Esophagus muscularis mucosa (tissue), 4 donors: ENCODE results near the gene KANK2. TPM values are rescaled to one million over a fixed set of nuclear protein-coding genes. Genes with fewer than 3 reads are reported as not detected.

Experiments used
- DNase-seq: peaks from one replicate; pipeline ENCODE4 v3.0.0-alpha.2; 2017; ENCODE audit errors: extremely low spot score
- H3K27ac ChIP-seq, 4 donors: fragments of 200-600 bp; sonication (generic); replicated peaks in 1 of 4; 1 replicate in 3 of 4; 2 replicates in 1 of 4; pipeline ENCODE4 v1.5.1; 2016 to 2019; ENCODE audit warnings: mild to moderate bottlenecking in 1 of 4
- H3K27me3 ChIP-seq, 4 donors: fragments of 200-600 bp; sonication (generic); one replicate each; pipeline versions ENCODE4 v1.5.1 to v1.6.0; 2016 to 2019
- H3K36me3 ChIP-seq, 4 donors: fragments of 200-600 bp; sonication (generic); one replicate each; pipeline ENCODE4 v1.5.1; 2016 to 2019
- H3K4me1 ChIP-seq, 4 donors: fragments of 200-600 bp; sonication (generic); one replicate each; pipeline ENCODE4 v1.5.1; 2016 to 2019
- H3K4me3 ChIP-seq, 4 donors: fragments of 200-600 bp; sonication (generic); 1 replicate in 2 of 4; 2 replicates in 2 of 4; pipeline ENCODE4 v1.5.1; 2016 to 2019; ENCODE audit warnings: mild to moderate bottlenecking in 4 of 4, moderate library complexity in 1 of 4
- H3K9me3 ChIP-seq, 4 donors: fragments of 200-600 bp; sonication (generic); 1 replicate in 3 of 4; 2 replicates in 1 of 4; pipeline ENCODE4 v1.5.1; 2016 to 2019
- CTCF ChIP-seq, 3 experiments: fragments of 200-600 bp in 2 of 3; fragments of 450-650 bp in 1 of 3; sonication (generic) in 2 of 3; IDR thresholded peaks; one replicate each; pipeline ENCODE4 v1.5.1; 2017 to 2019; ENCODE audit warnings: antibody characterized with exemption in 3 of 3, mild to moderate bottlenecking in 2 of 3, moderate library complexity in 1 of 3
- EP300 ChIP-seq: sonication (generic); formaldehyde crosslinking; IDR thresholded peaks from one replicate; pipeline ENCODE4 v1.6.1; 2017; ENCODE audit warnings: antibody characterized with exemption
- POLR2A ChIP-seq: fragments of 450-650 bp; IDR thresholded peaks from one replicate; pipeline ENCODE4 v1.6.1; 2017; ENCODE audit warnings: antibody characterized with exemption, moderate library complexity, mild to moderate bottlenecking, low read depth
- POLR2AphosphoS5 ChIP-seq, 2 donors: sonication (generic); formaldehyde crosslinking; IDR thresholded peaks; one replicate each; pipeline ENCODE4 v1.6.1; 2017; ENCODE audit warnings: antibody characterized with exemption in 2 of 2
- WGBS: methylation state at CpG from one replicate; pipeline ENCODE4 v1.1.5; 2018; 5-methylcytosine and 5-hydroxymethylcytosine counted together
- intact Hi-C: fragments of 100-400 bp; cut with DNase I; formaldehyde crosslinking; loops from one replicate; pipeline ENCODE4 v1.15.1; 2023
- total RNA-seq, 4 donors: library from RNA; depleted of rRNA; stranded (reverse); fragments of >200 nt; gene quantifications; one replicate each; pipeline versions ENCODE4 v1.1.0 to v1.2.1, GENCODE V29; 2016

KANK2 gene
- total RNA-seq, 4 donors from 2014 or later: 1,125 to 1,746 (median 1,157) TPM

- peaks cover 0 to 59% (median 33%) of the 10 kb centered on the region in 4 donors for H3K36me3 ChIP-seq
- intact Hi-C loops: loop anchor here (1.0 kb wide), 1 partner anchor 64 kb away; no protein-coding TSS in a partner anchor
- no peak for TF ChIP-seq CTCF (IDR thresholded peaks at IDR 0.05)
- no peak for TF ChIP-seq POLR2AphosphoS5 (IDR thresholded peaks at IDR 0.05)
- no peak for TF ChIP-seq EP300
- no peak for TF ChIP-seq POLR2A
- peaks cover 41 to 79% (median 62%) of the 10 kb centered on the region in 4 donors for H3K4me1 ChIP-seq
- H3K9me3 ChIP-seq: no peaks in the 10 kb centered on the region
- DNase-seq: no peak
- H3K27ac ChIP-seq: peak overlapping the region; percentile 89 to 96 (median 93)
- peak overlapping the region in 3 of 4 donors; percentile 38 to 49 (median 47) for H3K4me3 ChIP-seq
- H3K27me3 ChIP-seq: no peaks in the 10 kb centered on the region
- WGBS: 84% methylated on average over 18 of the region's 20 CpGs
Observed at GRCh38 chr19:11202488-11203193, 5.3 kb upstream of the KANK2 start.

DNA sequence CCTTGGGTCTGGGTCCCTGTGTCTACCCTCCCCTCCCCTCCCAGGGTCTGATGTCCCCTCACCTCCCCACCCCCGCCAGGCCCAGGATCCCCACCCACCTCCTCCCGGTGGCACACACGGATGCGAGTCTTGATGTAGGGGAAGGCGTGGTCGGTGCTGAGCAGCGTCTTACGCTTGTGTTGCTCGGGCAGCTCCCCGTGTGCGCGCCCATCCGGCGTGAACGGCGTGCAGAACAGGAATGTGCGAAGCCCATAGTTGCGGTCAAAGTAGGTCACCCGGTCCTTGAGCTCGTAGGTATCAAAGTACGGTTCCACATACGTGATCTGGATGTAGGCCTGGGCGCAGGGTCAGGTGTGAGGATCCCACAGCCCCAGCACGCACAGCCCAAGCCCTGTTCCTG, 4.4 kb upstream of the KANK2 start:
- H3K9me3 ChIP-seq: no peaks in the 10 kb centered on the region
- H3K27me3 ChIP-seq: no peaks in the 10 kb centered on the region
- DNase-seq: no peak
- intact Hi-C loops: no loop called here
- H3K27ac ChIP-seq: peak overlapping the region; percentile 89 to 96 (median 93)
- H3K4me3 ChIP-seq: no peak overlapping the region
- WGBS: 97% methylated on average over 13 of the region's 24 CpGs
- peaks cover 0 to 59% (median 26%) of the 10 kb centered on the region in 4 donors for H3K36me3 ChIP-seq
- peaks cover 41 to 77% (median 63%) of the 10 kb centered on the region in 4 donors for H3K4me1 ChIP-seq
- no peak for TF ChIP-seq EP300
- TF ChIP-seq CTCF (IDR thresholded peaks at IDR 0.05): no peak
- TF ChIP-seq POLR2AphosphoS5 (IDR thresholded peaks at IDR 0.05): no peak
- TF ChIP-seq POLR2A: no peak

- Histone ChIP-seq H3K9me3 (no peaks in the 10 kb centered on the region), H3K27ac (peak overlapping the region; percentile 89 to 96 (median 93)), H3K4me1 (peaks cover 41 to 76% (median 70%) of the 10 kb centered on the region in 4 donors), H3K4me3 (no peak overlapping the region), H3K36me3 (peaks cover 0 to 53% (median 23%) of the 10 kb centered on the region in 4 donors), H3K27me3 (no peaks in the 10 kb centered on the region)
- TF ChIP-seq POLR2AphosphoS5 (IDR thresholded peaks at IDR 0.05) (no peak), EP300 (no peak), CTCF (IDR thresholded peaks at IDR 0.05) (no peak), POLR2A (no peak)
- intact Hi-C loops: no loop called here
- 93% methylated on average over 7 of the region's 9 CpGs for WGBS
- DNase-seq: no peak
Observed at GRCh38 chr19:11200931-11201330, 3.6 kb upstream of the KANK2 start.

DNA sequence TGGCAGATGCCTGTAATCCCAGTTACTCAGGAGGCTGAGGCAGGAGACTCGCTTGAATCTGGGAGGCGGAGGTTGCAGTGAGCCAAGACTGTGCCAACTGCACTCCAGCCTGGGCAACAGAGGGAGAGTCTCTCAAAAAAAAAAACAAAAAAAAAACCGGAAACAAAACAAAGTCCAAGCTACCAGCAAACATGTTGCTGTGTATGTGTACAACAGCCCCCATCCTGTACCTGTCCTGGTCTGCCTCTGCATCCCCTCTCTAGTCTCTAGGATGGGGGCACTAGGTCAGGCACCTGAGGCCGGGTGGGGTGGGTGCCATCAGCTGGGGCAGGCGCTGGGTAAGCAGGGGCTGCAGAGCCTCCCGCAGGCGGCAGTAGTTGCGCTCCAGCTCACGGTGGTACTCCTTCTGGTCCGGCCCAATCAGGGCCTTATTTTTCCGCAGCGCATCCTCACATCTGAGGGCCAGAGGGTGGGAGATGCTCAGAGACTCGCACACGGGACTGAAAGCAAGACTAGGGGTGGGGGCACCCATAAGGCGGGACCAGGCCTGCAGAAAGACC, 2.8 kb upstream of the KANK2 start:
- Histone ChIP-seq H3K27me3 (no peaks in the 10 kb centered on the region), H3K27ac (peak overlapping the region; percentile 89 to 96 (median 93)), H3K4me1 (peaks cover 47 to 76% (median 71%) of the 10 kb centered on the region in 4 donors), H3K9me3 (no peaks in the 10 kb centered on the region), H3K4me3 (no peak overlapping the region), H3K36me3 (peaks cover 0 to 58% (median 28%) of the 10 kb centered on the region in 4 donors)
- TF ChIP-seq POLR2AphosphoS5 (IDR thresholded peaks at IDR 0.05) (no peak), CTCF (IDR thresholded peaks at IDR 0.05) (no peak), POLR2A (no peak)
- 92% methylated on average over 15 of the region's 15 CpGs for WGBS
- no peak for DNase-seq
- intact Hi-C loops: no loop called here
